Left hindlimb (tissue), 1 donor: ENCODE measurements around the gene PRORP.
"Not testable (repeated sequence)": the region's sequence is repeated elsewhere in the genome, so short reads cannot be mapped to it uniquely, and the experiment has no call there.

Experiments used
- DNase-seq: peaks from one replicate; pipeline ENCODE4 v3.0.0-alpha.2; 2018

PRORP gene

DNA sequence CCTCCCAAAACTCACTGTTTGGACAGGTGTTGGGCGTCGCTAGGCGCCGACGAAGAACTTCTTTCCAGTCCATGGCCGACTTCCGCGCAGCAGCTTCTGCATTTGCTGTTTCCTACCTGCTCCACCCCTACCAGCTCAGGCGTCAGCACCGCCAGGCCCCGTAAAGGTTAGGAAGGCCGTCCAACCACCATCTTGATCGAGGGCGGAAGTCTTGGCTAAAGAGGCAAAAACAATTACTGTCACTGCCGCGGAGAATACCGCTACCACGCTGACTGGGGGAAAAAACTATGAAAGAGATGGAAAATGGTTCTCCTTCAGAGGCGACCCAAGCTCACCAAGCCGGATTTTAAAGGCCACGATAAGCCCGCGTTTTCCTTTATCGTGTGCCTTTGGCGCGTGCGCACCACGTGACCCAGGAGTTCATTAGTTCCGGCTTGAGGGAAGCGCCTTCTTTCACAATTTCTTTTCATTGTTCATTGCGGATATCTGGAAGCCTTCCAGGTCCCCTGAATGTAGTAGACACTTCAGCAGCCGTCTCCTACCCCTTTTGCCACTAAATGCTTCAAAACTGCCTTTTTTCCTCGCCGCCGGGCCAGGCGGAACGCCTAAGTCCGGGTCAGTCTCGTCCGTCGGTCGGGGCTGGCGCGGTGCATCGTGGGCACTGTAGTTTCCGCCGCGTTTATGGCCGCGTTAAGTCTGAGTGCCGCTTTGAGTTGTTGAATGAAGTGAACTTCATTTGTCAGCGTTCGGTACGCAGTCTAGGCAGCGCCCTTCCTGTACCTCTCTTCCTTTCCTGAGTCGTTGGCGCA is at the start of gene PRORP, which contains the start of gene PPP2R3C:
Gene PRORP, plus strand, starts transcription at position 666 of the 809 bp plus-strand sequence. CDS start 694 bp downstream, outside the sequence.
Gene PPP2R3C, minus strand, starts transcription at position 104 of the 809 bp plus-strand sequence. Its CDS starts 31 bp downstream, at position 73.
- peak; percentile 93 for DNase-seq

- no peak for DNase-seq
These were observed 48.9 kb upstream of the PRORP start for GRCh38 chr14:35073486-35073885.

DNA sequence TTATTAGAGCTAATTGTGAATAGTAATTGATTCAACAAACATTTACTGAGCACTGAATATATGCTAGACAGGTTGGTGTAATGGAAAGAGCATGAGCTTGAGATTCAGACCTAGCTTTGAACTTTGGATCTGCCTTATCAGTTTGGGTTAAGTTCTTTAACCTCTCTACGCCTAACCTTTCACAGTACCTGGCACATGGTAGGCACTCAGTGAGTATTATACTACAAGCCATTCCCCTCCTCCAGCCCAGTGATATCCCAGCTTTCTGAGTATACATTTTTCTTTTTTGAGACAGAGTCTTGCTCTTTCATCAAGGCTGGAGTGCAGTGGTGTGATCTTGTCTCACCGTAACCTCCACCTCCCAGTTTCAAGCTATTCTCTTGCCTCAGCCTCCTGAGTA is 44.3 kb upstream of the PRORP start:
- DNase-seq = no peak

DNA sequence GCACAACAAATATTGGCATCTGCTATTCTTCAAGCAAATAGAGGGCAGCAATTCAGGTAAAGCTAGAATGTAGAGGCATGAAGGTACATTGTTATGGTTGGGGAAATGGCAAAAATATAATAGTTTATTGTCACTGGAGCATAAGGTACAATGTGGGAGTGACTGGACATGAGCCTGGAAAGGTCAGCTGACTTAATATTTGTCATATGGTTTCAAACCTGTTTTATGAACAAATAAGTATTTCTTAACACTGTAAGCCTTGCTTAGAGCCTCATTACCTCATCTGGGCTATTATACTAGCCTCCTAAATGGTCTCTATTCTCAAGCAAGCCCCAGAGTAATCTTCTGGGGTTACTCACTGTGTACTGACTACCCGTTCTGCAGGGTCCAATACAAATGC is 42.6 kb upstream of the PRORP start:
- no peak for DNase-seq

- DNase-seq = no peak
These were observed 38.7 kb upstream of the PRORP start for GRCh38 chr14:35083530-35084150.

DNA sequence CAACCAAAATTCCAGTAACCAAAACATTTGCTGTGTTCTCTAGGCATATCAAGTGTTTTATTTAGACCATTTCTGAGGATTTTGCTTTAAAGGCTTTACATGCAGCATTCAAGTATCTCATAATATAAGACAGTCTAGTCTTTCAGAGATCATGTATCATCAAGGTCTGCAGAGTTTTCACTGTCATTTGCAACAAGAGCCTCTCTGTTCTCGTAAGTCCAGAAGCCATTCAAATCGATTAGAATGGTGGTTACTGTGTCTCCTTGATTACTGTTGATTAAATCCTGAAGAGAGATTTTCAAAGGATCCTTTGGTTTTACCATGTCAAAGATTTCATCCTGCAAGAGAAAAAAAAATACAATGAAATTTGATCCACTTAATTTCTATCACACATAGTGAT is 36.9 kb upstream of the PRORP start:
- no peak for DNase-seq

DNA sequence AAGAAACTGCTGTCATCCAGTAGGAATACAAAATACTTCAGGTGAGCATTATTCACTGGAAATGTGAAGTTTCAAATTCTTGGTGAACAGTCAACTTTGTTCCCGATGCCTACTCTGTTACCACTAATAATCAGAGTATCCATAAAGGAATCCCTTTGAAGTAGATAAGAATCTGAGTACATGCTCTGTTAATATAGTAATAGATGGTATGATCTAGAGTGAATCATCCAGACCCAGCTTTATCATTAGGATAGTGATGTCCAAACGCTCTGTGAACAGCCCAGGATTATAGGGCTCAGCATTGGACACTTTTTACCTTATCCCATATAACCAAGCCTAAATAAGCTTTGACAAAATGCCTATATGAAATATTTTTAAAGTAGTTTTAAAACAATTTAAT is 33.8 kb upstream of the PRORP start:
- DNase-seq = no peak

- DNase-seq = not testable (repeated sequence)
These were observed 27.7 kb upstream of the PRORP start for GRCh38 chr14:35094645-35095044.

DNA sequence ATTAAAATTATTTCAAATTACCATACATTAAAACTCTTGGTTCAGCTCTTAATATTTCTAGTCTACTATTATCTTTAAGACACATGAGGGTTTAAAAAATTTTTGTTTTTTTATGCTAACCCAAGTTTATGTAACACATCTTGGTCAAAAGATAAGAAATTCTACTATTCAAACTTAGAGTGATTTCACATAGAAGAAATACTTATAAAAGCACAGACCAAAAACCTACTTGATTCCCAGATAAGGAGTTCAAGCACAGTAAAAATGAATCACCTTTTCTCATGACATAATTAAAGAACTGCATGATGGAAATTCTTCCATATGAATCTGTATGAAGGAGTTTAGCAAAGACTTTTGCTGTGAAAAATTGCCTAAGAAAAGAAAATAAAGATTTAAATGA is 14.5 kb upstream of the PRORP start:
- no peak for DNase-seq

GRCh38 chr14:35112641-35113040 is 9.7 kb upstream of the PRORP start:
- DNase-seq = no peak

DNA sequence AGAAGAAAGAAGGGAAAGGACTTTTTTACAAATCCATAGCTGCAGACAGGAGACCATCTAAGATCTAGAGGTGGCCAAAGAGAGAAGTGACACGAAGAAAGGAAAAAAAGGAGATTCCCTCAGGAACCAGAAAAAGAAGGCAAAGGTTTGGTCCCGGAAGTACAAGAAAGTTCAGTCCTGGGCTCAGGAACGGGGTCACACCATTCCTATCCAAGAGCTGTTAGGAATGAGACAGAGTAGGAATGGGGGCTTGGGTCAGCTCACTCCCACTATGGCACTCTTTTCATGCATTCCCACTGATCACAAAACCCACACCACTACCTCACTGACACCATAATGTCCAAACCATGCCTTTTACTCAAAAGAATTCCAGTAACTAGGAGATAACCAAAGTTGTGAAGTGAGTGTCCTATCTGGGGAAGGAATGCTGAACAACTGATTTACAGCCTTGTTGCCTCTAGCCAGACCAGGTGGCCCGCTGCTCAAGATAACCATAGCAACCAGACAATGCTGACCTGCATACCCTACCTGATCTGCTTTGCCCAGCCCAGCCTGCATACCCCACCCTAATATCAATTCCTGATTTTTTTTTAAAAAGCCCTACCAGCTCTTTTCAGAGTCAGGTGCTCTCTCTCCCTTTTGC is 8.9 kb upstream of the PRORP start:
- no peak for DNase-seq

DNA sequence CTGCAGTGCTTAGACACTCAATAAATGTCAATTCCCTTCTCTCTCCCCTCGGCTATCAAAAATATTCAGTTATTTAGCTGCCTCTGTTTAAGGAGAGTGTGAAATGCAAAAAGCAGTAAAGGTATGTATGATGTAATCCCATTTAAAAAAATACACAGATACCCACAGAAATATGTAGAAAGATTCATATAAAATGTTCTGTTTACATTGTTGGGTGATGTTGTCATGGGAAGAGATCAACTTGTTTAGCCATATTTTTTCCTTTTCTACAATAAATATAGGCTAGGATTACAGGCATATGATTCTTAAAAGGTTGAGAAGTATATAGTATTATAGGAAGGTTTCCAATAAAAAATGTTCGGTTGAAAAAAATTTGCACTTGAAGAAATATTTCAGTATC is 8.3 kb upstream of the PRORP start:
- no peak for DNase-seq

DNA sequence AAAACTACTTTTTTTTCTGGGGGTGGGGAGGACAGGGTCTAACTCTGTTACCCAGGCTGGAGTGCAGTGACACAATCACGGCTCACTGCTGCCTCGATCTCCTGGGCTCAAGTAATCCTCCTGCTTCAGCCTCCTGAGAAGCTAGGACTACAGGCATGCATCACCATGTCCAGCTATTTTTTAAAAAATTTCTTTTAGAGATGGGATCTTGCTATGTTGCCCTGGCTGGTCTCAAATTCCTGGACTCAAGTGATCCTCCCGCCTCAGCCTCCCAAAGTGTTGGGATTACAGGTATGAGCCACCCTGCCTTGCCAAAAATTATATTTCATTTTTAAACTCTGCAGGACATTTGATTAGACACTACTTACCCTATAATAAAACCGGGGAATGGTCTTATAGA is 6.1 kb upstream of the PRORP start:
- DNase-seq = no peak

- no peak for DNase-seq
These were observed 5.2 kb upstream of the PRORP start for GRCh38 chr14:35117112-35117511.

DNA sequence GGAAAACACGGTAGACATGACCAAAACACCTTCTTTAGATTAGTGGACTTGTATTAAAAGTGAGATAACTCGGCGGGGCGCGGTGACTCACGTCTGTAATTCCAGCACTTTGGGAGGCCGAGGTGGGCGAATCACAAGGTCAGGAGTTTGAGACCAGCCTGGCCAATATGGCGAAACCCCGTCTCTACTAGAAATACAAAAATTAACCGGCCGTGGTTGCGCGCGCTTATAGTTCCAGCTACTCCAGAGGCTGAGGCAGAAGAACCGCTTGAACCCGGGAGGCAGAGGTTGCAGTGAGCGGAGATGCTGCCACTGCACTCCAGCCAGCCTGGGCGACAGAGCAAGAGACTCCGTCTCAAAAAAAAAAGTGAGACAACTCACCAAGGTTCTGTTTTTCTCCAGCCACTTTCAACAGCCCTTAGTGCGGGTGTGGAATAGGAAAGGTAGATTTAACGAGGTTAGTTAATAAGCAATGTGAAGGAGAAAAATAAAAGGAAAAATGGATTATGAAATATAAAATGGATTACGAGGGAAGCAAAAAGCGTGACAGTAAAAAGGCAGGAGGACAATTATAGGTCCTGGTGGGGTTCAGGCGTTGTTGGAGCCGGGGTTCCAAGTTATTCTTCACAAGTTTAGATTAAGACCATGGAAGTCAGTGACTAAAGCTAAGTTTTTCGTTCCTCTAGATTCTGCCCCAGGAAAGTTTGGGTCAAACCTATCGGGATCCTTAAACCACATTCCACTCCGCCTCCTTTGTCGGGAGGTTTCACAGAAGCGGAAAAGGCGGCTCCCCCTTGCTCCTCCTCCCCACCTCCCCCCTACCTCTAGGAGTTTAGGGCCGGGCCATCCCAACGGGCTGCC is 1.1 kb upstream of the PRORP start:
- no peak for DNase-seq

GRCh38 chr14:35122696-35123387 is 490 bp downstream of the PRORP start:
- DNase-seq = no peak

GRCh38 chr14:35123388-35123703 is 994 bp downstream of the PRORP start:
- DNase-seq = no peak

DNA sequence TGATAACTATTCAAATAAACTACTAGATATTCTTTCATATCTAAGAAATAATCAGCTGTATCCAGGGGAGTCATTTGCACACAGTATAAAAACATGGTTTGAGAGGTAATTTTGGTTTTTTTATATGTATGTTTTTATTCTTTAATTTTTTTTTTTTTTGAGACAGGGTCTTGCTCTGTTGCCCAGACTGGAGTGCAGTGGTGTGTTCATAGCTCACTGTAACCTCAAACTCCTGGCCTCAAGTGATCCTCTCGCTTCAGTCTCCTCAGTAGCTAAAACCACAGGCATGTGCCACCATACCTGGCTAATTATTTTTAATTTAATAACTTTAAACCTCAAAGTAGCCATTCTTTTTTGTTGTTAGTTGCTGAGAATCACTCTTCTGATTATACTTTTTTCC is 1.8 kb downstream of the PRORP start:
- no peak for DNase-seq

DNA sequence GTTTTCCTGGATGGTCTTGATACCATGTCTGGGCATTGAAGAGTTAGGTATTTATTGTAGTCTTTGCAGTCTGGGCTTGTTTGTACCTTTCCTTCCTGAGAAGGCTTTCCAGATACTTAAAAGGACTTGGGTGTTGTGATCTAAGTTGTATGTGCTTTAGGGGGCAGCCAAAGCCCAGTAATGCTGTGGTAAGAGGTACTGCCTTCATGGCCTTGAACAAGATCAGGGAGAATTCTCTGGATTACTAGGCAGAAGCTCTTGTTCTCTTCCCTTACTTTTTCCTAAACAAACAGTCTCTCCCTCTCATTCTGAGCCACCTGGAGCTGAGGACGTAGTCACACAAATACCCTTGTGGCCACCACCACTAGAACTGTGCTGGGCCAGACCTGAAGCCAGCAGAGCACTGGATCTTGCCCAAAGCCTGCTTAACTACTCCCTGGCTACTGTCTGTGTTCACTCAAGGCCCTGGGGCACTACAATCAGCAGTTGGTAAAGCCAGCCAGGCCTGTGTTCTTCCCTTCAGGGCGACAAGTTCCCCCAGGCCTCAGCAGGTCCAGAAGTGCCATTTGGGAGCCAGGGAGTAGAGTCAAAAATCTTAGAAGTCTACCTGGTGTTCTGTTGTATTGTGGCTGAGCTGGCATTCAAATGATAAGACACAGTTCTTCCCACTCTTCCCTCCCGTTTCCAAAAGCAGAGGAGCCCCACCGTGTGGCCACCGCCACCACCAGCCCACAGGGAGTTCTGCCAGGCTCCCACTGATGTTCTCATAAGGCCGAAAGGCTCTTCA is 11.4 kb downstream of the PRORP start:
- DNase-seq = no peak

DNA sequence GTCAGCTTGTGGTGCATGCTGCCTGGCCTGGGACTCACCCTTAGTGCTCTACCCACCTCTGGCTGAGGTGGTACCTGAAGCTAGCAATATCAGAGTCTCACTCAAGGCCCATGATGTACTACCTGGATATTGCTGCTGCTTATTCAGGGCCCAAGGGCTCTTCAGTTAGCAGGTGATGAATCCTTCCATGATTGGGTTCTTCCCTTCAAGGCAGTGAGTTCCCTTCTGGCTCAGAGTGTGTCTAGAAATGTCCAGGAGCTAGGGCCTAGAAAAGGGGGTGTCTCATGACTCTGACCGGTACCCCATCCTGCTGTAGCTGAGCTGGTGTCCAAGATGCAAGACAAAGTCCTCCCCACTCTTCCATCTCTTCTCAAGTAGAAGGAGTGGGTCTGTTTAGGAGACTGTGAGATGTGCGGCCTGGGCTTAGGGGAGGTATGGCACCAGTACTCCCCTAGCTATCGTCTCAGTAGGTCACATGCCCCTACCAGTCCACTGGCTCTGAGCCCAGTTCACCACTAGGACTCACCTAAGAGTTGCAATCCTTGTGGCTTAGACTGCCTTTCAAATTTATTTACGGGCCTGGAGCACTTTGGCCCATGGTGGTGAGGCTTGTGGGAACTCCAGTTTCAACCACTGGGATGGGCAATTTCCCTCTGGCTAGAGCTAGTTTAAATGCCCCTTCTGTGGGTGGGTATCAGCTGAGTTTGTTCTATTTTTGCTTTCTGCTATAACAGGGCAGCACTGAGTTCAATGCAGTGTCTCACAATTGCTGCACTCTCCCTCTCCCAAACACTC is 12.2 kb downstream of the PRORP start:
- no peak for DNase-seq

DNA sequence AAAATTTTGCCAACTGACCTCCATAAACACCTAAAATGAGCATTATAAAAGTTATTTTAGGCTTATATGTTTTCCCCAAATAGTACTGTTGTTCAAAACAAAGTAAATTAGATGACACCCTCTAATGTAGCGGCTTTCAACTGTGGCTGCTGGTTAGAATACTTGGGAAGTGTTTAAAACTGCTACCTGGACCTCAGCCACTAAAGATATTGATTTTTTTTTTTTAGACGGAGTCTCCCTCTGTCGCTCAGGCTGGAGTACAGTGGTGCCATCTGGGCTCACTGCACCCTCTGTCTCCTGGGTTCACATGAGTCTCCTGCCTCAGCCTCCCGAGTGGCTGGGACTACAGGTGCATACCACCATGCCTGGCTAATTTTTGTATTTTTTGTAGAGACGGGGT is 16.2 kb downstream of the PRORP start:
- no peak for DNase-seq
